Measurements from ENCODE around the gene PCSK5.

DNA sequence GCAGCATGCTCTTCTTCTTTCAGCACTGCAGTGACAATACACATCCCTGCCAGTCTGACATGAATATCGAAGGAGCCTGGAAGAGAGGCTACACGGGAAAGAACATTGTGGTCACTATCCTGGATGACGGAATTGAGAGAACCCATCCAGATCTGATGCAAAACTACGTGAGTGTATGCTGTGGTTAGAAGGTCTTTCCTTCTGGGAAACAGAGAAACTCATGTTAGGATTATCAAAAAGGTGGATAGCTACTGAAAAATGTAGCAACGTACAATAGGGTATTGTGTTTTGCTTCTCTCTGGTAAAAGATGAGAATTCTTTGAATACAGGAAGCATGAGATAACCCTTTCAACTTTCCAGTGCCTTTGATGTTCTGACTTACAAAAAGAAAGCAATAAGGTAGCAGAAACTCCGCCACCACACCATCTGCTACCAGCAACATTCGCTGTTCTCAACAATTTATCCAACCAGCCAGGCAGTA lies 133.3 kb downstream of the PCSK5 start:
- TF ChIP-seq EP300 (IDR thresholded peaks at IDR 0.05; ENCODE audit: borderline replicate concordance in 1 of 2, low read depth in 2 of 2, low read length in 2 of 2) (no peak), ASH2L (IDR thresholded peaks at IDR 0.05; ENCODE audit: low read length) (no peak), POLR2A (IDR thresholded peaks at IDR 0.05; ENCODE audit: control extremely low read depth in 1 of 2, low read depth in 2 of 2, low read length in 2 of 2) (no peak), KDM1A (IDR thresholded peaks at IDR 0.05; ENCODE audit: borderline replicate concordance, low read length) (no peak), RNF2 (IDR thresholded peaks at IDR 0.05; ENCODE audit: borderline replicate concordance, low read depth, low read length, missing control alignments, poor library complexity, severe bottlenecking) (no peak), BCL11A (IDR thresholded peaks at IDR 0.05; ENCODE audit: low read depth in 2 of 2, low read length in 2 of 2) (no peak), BRCA1 (IDR thresholded peaks at IDR 0.05; ENCODE audit: low read depth, low read length) (no peak), CEBPB (IDR thresholded peaks at IDR 0.05; ENCODE audit: low read depth, low read length) (no peak), EZH2 (IDR thresholded peaks at IDR 0.05; ENCODE audit: low read depth, low read length, severe bottlenecking) (no peak), POU5F1 (IDR thresholded peaks at IDR 0.05; ENCODE audit: low read depth, low read length) (no peak), SIX5 (IDR thresholded peaks at IDR 0.05; ENCODE audit: low read depth, low read length) (no peak)
- TF ChIP-seq, protein P1, sequence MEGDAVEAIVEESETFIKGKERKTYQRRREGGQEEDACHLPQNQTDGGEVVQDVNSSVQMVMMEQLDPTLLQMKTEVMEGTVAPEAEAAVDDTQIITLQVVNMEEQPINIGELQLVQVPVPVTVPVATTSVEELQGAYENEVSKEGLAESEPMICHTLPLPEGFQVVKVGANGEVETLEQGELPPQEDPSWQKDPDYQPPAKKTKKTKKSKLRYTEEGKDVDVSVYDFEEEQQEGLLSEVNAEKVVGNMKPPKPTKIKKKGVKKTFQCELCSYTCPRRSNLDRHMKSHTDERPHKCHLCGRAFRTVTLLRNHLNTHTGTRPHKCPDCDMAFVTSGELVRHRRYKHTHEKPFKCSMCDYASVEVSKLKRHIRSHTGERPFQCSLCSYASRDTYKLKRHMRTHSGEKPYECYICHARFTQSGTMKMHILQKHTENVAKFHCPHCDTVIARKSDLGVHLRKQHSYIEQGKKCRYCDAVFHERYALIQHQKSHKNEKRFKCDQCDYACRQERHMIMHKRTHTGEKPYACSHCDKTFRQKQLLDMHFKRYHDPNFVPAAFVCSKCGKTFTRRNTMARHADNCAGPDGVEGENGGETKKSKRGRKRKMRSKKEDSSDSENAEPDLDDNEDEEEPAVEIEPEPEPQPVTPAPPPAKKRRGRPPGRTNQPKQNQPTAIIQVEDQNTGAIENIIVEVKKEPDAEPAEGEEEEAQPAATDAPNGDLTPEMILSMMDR (IDR thresholded peaks at IDR 0.05; ENCODE audit: control extremely low read depth in 1 of 3, insufficient read depth in 1 of 3, low read depth in 1 of 3, low read length in 3 of 3) = no peak
- TF ChIP-seq, protein P2, sequence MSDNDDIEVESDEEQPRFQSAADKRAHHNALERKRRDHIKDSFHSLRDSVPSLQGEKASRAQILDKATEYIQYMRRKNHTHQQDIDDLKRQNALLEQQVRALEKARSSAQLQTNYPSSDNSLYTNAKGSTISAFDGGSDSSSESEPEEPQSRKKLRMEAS (IDR thresholded peaks at IDR 0.05) = no peak
